ENCODE measurements around the gene NKX1-2.

The NKX1-2 gene

DNA sequence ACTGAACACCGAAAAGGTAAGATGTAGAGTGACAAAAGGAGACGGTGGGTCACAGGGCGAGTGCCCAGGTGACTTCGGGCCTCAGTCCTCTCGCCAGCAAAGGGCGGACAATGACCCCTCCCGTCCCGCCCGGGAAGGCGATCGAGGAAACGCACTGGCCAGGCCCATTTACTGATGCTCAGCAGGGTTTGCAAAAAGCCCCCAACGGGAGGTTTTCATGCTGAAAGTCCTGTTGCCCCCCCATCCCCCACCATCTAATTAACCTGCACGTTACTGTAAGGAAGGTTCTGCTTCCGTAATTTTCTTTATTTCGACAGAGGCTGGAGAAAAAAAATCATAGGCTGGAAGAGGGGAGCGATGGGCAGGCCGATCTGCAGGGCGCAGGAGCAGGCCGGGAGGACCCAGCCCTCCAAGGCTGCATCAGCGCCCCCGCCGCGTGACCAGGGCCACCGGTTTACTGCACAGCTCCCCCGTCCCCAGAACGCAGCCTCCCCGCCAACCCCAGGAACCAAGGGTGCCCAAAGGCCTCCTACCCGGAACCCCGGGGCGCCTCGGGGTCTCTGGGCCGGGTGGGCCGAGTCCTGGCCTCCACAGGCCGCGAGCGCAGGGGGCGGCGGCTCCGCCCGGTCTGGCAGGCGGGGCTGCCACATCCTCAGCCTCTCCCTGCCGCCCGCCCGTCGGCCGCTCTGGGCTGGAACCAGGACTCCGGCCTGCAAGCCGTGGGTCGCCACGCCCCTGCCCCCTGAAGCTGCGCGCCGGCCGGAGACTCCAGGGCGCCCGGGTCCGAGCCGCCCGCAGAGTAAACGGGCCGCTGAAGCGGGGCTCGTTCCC is 31.7 kb downstream of the NKX1-2 start:
- peak in 1 of 2 donors; percentile 20 for DNase-seq (ENCODE audit: low read depth in 2 of 2)

- no peak for DNase-seq (ENCODE audit: low read depth in 2 of 2)
Observed at GRCh38 chr10:124416733-124417132, 33.1 kb downstream of the NKX1-2 start.

DNA sequence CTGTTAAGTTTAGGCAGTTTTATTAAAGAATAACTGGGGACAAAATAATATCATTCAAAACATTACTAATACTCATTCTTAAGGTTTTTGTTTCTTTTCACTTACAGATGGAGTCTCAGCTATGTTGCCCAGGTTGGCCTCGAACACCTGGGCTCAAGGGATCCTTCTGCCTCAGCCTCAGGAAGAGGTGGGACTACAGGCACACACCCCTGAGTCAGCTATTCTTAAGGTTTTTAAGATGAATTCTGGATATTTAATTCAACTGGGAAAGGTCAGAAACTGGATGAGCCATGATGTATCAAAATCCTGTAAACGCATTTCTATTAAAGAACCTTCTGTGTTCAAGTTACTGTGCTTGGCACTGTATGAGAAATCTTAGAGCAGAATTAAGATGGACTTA is 34.6 kb downstream of the NKX1-2 start:
- no peak for DNase-seq (ENCODE audit: low read depth in 2 of 2)

- DNase-seq (ENCODE audit: low read depth in 2 of 2), result no peak
Observed at GRCh38 chr10:124414076-124414475, 35.8 kb downstream of the NKX1-2 start.

- no peak for DNase-seq (ENCODE audit: low read depth in 2 of 2)
Observed at GRCh38 chr10:124409696-124410095, 40.1 kb downstream of the NKX1-2 start.

GRCh38 chr10:124408357-124408756 is 41.5 kb downstream of the NKX1-2 start:
- DNase-seq (ENCODE audit: low read depth in 2 of 2), result no peak

GRCh38 chr10:124407456-124407855 is 42.4 kb downstream of the NKX1-2 start:
- no peak for DNase-seq (ENCODE audit: low read depth in 2 of 2)

DNA sequence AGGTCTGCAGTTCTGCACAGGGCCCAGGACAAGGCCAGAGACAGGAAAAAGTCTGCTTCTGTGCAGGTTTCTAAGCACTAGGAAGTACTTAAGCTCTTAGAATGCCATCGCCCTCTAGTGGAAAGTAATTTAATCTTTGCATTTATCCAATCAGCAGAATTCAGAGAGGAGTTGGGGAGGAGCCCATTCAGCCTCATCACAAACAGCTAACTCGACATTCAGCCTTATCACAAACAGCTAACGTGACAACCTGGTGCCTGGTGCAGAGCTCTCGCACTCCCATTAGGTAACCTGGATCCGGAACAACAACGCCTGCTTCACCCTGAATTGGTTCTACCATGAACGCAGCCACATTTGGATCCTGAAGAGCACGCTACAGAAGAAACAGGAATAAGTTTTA is 46.3 kb downstream of the NKX1-2 start:
- no peak for DNase-seq (ENCODE audit: low read depth in 2 of 2)

DNA sequence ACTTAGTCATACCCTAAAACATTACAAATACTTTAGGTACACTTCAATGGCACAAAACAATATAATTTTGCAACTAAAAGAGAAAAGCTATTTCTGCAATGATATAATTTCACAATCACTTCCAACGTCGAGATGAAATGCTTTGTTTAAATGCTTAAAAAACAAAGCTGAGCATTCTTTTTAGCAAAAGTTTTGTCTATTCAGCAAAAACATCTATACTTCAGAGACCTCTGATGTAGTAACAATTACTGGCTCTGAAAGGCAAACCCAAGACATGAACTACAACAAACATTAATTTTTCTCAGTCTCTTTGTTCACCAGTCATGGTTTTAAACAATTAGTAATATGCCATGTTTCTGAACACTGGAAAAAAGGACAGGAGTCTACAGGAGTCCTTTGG is 47.6 kb downstream of the NKX1-2 start:
- no peak for DNase-seq (ENCODE audit: low read depth in 2 of 2)

DNA sequence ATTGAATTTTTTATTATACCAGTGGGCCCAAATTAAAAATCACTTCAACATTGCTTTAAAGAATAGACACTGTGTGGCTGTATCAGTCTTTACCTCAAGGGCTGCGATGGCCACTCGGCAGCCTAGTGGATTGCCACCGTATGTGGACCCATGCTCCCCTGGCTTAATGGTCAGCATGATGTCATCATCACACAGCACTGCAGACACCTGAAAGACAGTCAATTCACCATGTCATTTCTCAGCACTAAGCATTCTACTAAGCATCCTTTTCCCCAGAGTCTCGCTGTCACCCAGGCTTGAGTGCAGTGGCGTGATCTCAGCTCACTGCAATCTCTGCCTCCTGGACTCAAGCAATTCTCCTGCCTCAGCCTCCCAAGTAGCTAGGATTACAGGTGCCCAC is 48.2 kb downstream of the NKX1-2 start:
- DNase-seq (ENCODE audit: low read depth in 2 of 2), result no peak
